Mammary epithelial cell (primary cell): Measurements from ENCODE around the gene METRNL.

Experiments
- CTCF ChIP-seq, 2 donors: IDR thresholded peaks in 1 of 2; conservative IDR thresholded peaks in 1 of 2; 2 replicates each; pipeline ENCODE4 v1.5.1; 2011 to 2012; ENCODE audit warnings: inconsistent platforms in 2 of 2, low read length in 2 of 2, mild to moderate bottlenecking in 2 of 2, control low read depth in 1 of 2, low read depth in 1 of 2; ENCODE audit not compliant: insufficient read depth in 1 of 2; ENCODE audit errors: extremely low read depth in 1 of 2
- EZH2 ChIP-seq: IDR thresholded peaks from 2 replicates; pipeline ENCODE4 v1.6.1; 2012; ENCODE audit warnings: low read length, inconsistent platforms, borderline replicate concordance

GRCh38 chr17:83079352-83079747, at the start of gene METRNL:
- TF ChIP-seq CTCF (conservative IDR thresholded peaks at IDR 0.05 in 1 of 2, IDR thresholded peaks at IDR 0.05 in 1 of 2; ENCODE audit: extremely low read depth in 1 of 2, insufficient read depth in 1 of 2, low read depth in 1 of 2, low read length in 2 of 2) (no peak), EZH2 (no peak)
